ENCODE results near the gene CAVIN2.

The CAVIN2 gene, protein sequence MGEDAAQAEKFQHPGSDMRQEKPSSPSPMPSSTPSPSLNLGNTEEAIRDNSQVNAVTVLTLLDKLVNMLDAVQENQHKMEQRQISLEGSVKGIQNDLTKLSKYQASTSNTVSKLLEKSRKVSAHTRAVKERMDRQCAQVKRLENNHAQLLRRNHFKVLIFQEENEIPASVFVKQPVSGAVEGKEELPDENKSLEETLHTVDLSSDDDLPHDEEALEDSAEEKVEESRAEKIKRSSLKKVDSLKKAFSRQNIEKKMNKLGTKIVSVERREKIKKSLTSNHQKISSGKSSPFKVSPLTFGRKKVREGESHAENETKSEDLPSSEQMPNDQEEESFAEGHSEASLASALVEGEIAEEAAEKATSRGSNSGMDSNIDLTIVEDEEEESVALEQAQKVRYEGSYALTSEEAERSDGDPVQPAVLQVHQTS

GRCh38 chr2:191846515-191847476, at the start of gene CAVIN2:
TSS of gene CAVIN2 (minus strand) at chr2:191847088. CDS start at chr2:191846925, 163 bp downstream.
- DNase-seq = peak; percentile 80

DNA sequence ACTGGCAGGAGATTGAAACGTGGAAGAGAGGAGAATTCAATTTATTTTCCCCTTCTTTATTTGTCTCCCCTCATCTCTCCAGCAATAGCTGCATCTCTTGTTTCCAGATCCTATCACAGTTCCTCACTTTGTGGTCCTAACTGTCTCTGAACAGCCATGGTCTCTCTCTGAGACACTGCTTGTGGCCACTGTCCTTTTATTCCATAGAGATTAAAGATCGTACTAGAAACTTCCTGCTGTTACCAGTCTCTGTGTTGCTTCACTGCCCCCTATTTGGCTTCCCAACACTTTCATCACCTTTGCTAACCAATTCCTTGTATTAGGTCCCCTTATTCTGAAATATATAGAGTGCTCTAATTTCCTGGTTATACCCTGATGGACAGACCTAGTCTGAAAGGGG, 48.9 kb upstream of the CAVIN2 start:
- no peak for DNase-seq

- no peak for DNase-seq
Measured at GRCh38 chr2:191895195-191895594, 48.3 kb upstream of the CAVIN2 start.

DNA sequence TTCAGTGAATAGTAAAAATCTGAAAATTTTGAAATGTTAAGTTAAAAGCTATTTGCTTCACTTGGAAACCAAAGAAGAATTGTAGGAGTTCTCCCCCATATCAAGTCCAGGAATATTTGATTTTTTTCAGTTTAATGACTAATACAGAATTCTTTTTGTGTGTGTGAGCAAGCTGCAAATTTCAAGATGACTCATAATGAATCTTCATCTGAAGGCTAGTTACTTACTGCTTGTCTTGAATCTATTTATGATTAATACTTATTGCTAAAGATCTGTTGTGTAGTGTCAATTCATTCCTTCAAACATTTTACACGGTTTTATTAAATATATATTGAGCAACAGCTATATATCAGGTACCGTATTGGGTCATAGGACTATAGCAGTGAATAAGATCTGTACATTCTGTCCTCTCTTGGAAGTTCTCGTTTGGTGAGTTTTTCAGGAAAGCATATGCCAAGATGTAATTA, 47.8 kb upstream of the CAVIN2 start:
- peak; percentile 79 for DNase-seq

GRCh38 chr2:191892391-191892790, 45.5 kb upstream of the CAVIN2 start:
- peak; percentile 86 for DNase-seq

DNA sequence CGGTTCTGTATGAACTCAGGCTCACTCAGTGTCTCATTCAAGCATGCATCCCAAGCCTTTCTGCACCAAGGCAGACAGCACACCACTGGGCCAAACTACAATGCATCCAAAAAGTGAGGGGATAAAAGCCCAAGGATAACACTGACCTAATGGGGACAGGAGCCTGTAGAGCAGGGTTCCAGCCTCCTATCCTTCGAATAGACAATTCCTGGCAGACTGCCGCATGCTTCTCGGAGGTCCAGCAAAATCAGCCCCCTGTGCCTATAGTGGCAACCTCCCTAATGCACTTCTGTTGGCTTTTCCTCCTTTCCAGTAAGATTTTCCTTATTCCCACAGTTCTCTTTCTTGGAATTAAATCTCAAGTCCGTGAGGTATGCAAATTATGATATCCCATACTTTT, 44.8 kb upstream of the CAVIN2 start:
- no peak for DNase-seq

DNA sequence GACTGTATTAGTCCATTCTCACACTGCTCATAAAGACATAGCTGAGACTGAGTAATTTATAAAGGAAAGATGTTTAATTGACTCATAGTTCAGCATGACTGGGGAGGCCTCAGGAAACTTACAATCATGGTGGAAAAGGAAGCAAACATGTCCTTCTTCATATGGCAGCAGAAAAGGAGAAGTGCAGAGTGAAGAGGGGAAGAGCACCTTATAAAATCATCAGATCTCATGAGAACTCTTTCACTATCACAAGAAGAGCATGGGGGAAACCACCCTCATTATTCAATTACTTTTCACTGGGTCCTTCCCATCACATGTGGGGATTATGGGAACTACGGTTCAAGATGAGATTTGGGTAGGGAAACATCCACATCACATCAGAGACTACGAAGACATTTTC, 43.0 kb upstream of the CAVIN2 start:
- no peak for DNase-seq

GRCh38 chr2:191888400-191889166, 41.7 kb upstream of the CAVIN2 start:
- DNase-seq = no peak

DNA sequence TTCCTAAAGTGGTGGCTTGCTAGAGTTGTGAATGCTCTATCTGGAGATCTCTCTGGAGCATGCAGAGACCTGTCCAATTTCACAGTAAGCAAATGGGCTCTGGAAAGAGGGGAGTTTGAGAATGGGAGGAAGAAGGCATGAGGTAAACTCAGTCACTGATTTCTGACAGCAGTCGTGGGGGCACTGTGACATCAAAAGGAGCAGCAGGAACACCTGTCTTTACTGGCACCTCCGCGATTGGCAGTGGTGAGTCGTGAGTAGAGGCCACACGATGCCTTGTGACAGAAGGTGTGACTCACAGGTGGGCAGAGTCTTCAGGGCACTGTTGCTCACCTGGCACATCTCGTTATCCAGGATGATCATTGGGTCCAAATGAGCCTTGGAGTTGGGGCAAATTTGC, 38.8 kb upstream of the CAVIN2 start:
- no peak for DNase-seq

- no peak for DNase-seq
Measured at GRCh38 chr2:191885098-191885497, 38.2 kb upstream of the CAVIN2 start.

GRCh38 chr2:191881982-191882816, 35.3 kb upstream of the CAVIN2 start:
- DNase-seq = no peak

GRCh38 chr2:191878548-191879279, 31.8 kb upstream of the CAVIN2 start:
- DNase-seq = peak; percentile 87

DNA sequence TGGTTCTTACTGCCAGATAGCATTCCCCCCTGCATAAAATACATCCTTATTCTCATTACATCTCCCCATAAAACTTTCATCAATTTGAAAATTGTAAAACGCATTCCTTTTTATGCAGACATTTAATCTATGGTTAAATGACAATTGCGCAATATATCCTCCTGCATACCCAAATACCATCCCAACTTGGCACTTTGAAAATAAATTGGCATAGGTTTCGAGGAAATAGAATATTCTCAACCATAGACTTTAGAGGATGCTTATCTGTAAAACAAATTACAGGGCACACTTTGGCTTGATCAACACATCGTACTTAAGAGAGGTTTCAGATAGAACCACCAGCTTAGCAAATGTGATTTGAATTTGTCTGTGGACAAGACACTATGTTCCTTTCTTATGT, 31.0 kb upstream of the CAVIN2 start:
- DNase-seq = peak; percentile 16

DNA sequence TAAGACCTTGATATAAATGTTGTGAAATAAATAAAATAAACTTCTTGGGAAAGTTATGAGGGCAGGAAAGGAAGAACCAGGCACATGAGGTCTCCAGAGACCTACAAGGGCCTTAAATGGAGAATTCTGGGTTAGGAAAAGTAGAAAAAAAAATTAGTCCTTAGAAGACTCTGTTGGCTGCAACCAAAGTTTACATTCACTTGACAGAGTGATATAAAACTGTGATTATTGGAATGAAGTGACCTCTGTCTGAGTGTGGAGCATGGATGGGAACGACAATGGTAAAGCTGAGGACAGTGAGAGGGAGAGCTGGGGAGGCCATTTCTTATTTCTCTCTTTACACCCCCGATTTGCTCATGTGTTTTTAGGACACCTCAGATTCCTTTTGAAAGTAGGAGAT, 29.0 kb upstream of the CAVIN2 start:
- DNase-seq = no peak

GRCh38 chr2:191870744-191871143, 23.9 kb upstream of the CAVIN2 start:
- DNase-seq = no peak

GRCh38 chr2:191869781-191870180, 22.9 kb upstream of the CAVIN2 start:
- no peak for DNase-seq

DNA sequence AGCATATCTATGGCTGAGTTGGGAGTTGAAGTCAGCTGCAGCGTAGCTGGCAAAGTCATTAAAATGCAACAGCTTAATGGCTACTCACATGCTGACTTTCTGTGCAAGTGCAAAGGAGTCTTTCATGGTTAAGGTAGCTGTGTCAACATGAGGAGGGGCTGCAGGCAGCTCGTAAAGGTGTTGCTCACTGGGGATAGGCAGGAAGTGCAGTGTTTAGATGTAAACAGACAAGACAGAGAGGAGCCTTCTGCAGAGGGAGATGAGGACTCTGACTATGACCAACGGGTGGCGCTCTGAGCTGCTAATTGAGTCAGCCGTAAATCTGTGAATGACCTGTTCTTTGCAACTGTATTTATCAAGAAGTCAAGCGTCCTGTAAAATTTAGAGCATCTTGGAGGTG, 22.3 kb upstream of the CAVIN2 start:
- peak; percentile 47 for DNase-seq

- no peak for DNase-seq
Measured at GRCh38 chr2:191867507-191867847, 20.6 kb upstream of the CAVIN2 start.

DNA sequence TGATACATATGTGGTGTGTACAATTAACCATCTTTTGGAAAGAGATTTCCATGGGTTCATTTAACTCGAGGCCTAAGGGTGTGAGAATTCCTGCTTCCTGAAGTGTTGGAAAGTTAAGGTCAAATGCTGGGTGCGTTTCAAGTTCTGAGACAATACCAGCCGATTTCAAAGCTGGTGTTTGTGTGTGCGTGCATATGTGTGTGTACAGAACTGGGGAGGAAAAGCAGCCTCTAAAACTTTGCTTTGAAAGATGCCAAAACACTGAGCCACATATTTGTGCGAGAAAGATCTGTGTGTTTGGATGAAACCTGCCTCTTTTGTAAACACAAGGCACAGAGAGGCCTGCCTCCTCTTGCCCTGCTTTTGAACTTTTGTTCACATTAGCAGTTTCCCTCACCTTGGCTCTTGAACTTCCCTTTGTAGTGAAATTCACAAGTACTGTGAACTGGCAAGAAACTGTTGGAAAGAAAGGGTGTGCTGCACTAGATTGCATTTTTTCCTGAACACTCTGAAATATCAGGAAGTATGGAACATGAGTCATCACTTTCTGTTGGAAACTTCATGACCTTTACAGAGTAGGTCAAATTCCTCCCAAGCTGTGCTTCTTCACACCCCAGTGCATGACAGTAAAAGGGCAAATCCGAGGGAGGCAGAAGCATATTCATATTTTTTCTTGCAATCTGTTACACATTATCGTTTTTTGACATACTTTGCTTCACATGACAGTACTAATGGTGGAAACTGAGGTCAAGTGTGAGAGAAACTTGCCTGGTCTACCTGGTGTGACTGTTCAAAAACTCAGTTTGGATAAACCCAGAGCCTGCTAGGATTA, 20.0 kb upstream of the CAVIN2 start:
- peak; percentile 95 for DNase-seq

- no peak for DNase-seq
Measured at GRCh38 chr2:191866195-191866594, 19.3 kb upstream of the CAVIN2 start.
